Activated CD8-positive, alpha-beta T cell treated with anti-CD3 and anti-CD28 coated beads, Interleukin-2, amount 10 ng/mL, durations not matched to agents 7 days and 5 days (primary cell): Measurements from ENCODE around the gene GHSR. TPM values are rescaled to one million over a fixed set of nuclear protein-coding genes. Genes with fewer than 3 reads are reported as not detected.

Experiments used
- ATAC-seq: fragments of 150-1000 bp; cut with Tn5 transposase; one replicate; pipeline ENCODE4 v1.10.0; 2021; ENCODE audit warnings: moderate library complexity
- CTCF ChIA-PET: fragments of 350-600 bp; sonication (Branson Sonifier 250); formaldehyde crosslinking; loops from one replicate; lab custom pipeline; 2021; ENCODE audit warnings: antibody characterized with exemption; lab: Charles Lee
- POLR2A ChIA-PET: fragments of 350-600 bp; sonication (Branson Sonifier 250); formaldehyde crosslinking; loops from one replicate; lab custom pipeline; 2021; ENCODE audit warnings: antibody characterized with exemption; lab: Charles Lee
- DNase-seq: peaks from one replicate; pipeline ENCODE4 v3.0.0-alpha.2; 2020
- H3K27ac Mint-ChIP-seq: one replicate; pipeline ENCODE4 v1.8.0; 2021; ENCODE audit warnings: mild to moderate bottlenecking, mixed read lengths
- H3K27me3 Mint-ChIP-seq: one replicate; pipeline ENCODE4 v1.8.0; 2021; ENCODE audit warnings: low read depth, mixed read lengths
- H3K36me3 Mint-ChIP-seq: one replicate; pipeline ENCODE4 v1.8.0; 2021; ENCODE audit warnings: low read depth, mixed read lengths
- H3K4me1 Mint-ChIP-seq: one replicate; pipeline ENCODE4 v1.8.0; 2021; ENCODE audit warnings: low read depth, mixed read lengths
- H3K4me3 Mint-ChIP-seq: one replicate; pipeline ENCODE4 v1.8.0; 2021; ENCODE audit warnings: mild to moderate bottlenecking, mixed read lengths
- H3K9me3 Mint-ChIP-seq: one replicate; pipeline ENCODE4 v1.8.0; 2022; ENCODE audit warnings: mixed read lengths; ENCODE audit not compliant: insufficient read depth
- total RNA-seq, 2 experiments: library from RNA; stranded (reverse); gene quantifications; one replicate each; pipeline ENCODE4 v1.2.3, GENCODE V29; 2021

GHSR gene
- total RNA-seq, 2 experiments from 2014 or later = not detected

- Mint-ChIP-seq H3K36me3 (peaks cover 9% of the 10 kb centered on the region), H3K4me1 (peaks cover under 1% of the 10 kb centered on the region)
- no peak for ATAC-seq
Measured at GRCh38 chr3:172396400-172396799, 51.9 kb downstream of the GHSR start.

GRCh38 chr3:172394692-172395091, 53.6 kb downstream of the GHSR start:
- H3K9me3 Mint-ChIP-seq = no peaks in the 10 kb centered on the region
- H3K27me3 Mint-ChIP-seq = no peaks in the 10 kb centered on the region
- no peak overlapping the region for H3K27ac Mint-ChIP-seq
- H3K36me3 Mint-ChIP-seq = peaks cover 5% of the 10 kb centered on the region
- H3K4me3 Mint-ChIP-seq = no peak overlapping the region
- H3K4me1 Mint-ChIP-seq = peaks cover 3% of the 10 kb centered on the region
- ATAC-seq = no peak
- POLR2A ChIA-PET = no interaction called here
- no peak for DNase-seq
- CTCF ChIA-PET = no interaction called here

More at GRCh38 chr3:172396400-172396799, 51.9 kb downstream of the GHSR start:
- no peaks in the 10 kb centered on the region for H3K9me3 Mint-ChIP-seq
- H3K27ac Mint-ChIP-seq = no peak overlapping the region
- H3K4me3 Mint-ChIP-seq = no peak overlapping the region
- H3K27me3 Mint-ChIP-seq = no peaks in the 10 kb centered on the region
- CTCF ChIA-PET = interaction anchor here (1.1 to 1.2 kb wide), 2 partner anchors 43 to 64 kb away, joined by 3 read pairs; no protein-coding TSS in a partner anchor
- POLR2A ChIA-PET = no interaction called here
- no peak for DNase-seq

Other genes starting within 250 kb of the GHSR start
- gene TNFSF10, start 75.0 kb upstream of the GHSR start, total RNA-seq = 100 to 1,000 TPM; 106 to 108 TPM